Urothelium cell line (cell line): ENCODE data around the gene CREB5.
A peak's percentile ranks its signal among the peaks of the same experiment; 100 is the strongest.

Experiments used
- DNase-seq: peaks from one replicate; pipeline ENCODE4 v3.0.0; 2011; ENCODE audit warnings: low spot score, mixed read lengths
- FAIRE-seq: peaks from 2 replicates; lab custom pipeline; 2011; peaks lifted over from hg19 to GRCh38; lab: Jason Lieb, UNC

CREB5 gene

DNA sequence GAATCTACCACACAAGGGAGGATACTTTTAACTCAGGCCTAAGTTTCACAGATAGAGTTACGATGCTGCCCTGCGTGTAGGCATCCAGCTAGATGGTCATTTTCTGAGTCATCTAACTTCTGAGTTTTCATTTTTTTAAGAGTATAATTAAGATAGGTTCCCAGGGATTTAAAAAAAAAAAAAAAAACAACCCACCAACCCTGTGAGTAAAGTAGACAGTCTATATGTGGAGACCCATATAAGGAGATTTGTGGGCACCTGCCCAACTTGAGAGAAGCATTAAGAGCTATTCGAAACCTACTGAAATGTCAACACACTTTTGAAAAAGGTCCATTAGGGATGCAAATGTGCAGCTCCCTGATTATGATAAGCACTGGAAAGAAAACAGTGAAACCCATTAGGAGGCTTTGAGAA lies 288.5 kb downstream of the CREB5 start:
- no peak for FAIRE-seq
- DNase-seq = no peak

DNA sequence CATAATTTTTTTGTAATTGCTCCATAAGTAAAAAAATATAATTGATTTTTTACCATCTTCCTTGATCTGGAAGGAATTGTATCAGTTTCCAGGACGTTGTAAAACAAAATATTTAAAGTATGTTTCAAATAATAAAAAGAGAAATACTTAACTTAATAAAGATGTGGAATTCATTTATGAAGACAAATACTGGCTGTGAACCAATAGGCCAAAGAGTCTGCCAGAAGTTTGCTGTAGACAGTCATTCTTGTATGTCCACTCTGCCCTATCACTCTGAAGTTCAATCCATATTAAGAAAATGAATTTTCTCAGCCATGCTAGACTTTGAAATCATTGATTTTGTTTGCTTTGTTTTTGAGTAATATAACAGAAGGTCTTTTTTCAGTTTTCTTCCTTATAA lies 289.4 kb downstream of the CREB5 start:
- FAIRE-seq = no peak
- no peak for DNase-seq

DNA sequence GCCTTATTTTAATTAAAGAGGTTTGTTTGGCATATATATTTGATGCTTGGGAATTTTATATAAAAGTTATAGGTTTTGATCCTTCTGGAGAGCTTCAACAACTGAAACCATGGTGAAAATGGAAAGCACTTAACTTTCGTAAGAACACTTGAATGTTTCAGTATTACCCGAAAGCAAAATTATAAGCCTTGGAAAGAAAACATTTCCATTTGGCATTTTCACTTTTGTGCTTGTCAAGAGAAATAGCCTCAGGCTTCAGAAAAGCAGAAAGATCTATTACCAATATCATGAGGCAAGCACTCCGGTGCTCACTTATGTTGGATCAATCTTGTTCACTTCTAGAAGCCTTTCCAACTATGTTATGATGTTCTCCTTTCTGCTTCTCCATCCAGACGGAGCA lies 289.9 kb downstream of the CREB5 start:
- FAIRE-seq (no peak), DNase-seq (no peak)

DNA sequence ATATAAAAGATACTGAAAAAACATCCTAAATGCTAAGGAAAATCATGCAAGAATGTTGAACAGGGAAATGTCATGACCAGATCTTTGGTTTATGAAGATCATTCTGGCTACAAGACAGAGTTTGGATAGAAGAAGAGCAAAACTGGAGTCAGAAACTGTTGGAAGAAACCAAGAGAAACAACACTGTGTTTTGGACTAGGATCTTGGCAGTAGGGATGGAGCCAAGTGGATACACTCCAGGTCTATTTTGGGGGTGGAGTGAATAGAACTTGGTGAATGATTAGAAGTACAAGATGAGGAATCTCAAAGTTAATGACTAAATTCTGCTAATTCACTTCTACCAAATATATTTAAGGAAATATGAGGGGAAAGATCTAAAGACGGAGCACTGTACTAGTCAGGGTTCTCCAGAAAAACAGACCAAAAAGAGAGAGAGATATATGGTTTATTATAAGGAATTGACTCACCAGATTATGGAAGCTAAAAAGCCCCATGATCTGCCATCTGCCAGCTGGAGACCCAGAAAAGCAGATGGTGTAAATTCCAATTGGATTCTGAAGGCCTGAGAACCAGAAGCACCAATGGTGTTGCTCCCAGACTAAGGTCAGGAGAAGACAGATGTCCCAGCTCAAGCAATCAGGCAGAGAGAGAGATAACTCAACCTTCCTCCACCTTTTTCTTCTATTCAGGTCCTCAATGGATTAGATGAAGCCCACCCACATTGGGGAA lies 290.9 kb downstream of the CREB5 start:
- FAIRE-seq = no peak
- DNase-seq = no peak

DNA sequence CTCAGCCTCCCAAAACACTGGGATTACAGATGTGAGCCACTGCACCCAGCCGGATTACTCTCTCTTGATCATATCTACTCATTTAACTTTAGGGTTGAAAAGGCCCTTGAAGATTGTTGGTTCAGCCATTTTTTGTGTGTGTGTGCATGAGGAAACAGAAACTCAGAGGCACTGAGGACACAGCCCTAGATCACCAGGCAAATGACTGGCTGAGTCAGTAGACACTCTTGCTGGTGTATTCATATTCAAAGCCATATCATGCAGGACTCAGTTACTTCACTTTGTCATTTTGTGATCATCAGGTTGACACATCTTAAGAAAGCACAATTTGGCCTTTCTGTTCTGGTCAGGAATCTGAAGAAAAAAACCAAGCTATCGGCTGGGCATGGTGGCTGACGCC lies 292.4 kb downstream of the CREB5 start:
- FAIRE-seq (no peak), DNase-seq (no peak)

DNA sequence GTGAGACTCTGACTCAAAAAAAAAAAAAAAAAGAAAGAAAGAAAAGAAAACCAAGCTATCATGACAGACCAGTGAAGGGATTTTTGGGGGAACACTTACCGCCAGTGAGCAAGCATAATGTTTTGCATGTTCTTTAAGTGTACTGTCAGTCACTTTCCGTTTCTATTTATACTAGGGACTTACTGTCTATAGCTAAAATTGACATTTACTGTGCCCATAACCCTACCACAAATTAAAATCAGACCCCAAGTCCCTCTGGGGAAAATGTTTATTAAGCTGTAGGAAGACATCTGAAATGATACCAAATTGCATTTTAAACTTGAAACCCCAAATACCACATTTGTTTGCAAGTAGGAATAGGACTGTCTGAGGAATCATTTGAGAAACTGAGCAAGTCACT lies 293.0 kb downstream of the CREB5 start:
- DNase-seq (no peak), FAIRE-seq (no peak)

DNA sequence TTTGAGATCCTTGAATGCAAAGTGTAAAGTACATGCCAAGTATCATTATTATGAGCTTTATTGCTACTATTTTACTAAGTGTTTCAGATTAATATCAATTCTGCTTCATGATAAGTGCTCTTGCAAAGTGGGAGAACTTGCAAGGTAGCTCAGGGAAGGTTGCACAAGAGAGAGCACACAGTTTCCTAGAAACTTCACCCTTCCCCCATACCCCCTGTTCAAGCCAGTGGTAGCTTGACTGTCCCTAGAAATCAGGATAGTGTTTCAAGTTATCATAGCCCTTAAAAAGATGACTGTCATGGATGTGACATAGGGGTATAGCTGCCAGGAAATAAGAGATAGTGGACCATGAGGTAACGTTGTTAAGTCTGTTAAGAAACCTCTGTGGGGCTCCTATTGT lies 294.3 kb downstream of the CREB5 start:
- no peak for DNase-seq
- no peak for FAIRE-seq

DNA sequence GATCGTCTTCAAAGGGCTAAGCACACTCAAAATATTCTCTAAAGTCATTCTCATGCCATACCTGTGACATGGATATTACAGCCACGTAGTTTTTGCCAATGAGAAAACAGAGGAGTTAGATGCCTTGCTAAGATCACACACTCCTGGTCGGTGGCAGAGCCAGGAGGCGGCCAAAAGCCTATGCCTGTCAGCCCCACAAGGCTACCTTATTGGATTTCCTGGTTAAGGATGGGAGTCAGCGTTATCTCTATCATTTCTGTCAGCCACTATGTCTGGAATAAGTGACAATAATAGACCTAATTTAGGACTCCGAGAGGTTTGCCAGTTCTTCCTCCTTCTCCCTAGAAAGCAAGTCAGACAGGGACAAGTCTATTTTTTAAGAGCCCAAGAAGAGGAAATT lies 295.0 kb downstream of the CREB5 start:
- no peak for FAIRE-seq

DNA sequence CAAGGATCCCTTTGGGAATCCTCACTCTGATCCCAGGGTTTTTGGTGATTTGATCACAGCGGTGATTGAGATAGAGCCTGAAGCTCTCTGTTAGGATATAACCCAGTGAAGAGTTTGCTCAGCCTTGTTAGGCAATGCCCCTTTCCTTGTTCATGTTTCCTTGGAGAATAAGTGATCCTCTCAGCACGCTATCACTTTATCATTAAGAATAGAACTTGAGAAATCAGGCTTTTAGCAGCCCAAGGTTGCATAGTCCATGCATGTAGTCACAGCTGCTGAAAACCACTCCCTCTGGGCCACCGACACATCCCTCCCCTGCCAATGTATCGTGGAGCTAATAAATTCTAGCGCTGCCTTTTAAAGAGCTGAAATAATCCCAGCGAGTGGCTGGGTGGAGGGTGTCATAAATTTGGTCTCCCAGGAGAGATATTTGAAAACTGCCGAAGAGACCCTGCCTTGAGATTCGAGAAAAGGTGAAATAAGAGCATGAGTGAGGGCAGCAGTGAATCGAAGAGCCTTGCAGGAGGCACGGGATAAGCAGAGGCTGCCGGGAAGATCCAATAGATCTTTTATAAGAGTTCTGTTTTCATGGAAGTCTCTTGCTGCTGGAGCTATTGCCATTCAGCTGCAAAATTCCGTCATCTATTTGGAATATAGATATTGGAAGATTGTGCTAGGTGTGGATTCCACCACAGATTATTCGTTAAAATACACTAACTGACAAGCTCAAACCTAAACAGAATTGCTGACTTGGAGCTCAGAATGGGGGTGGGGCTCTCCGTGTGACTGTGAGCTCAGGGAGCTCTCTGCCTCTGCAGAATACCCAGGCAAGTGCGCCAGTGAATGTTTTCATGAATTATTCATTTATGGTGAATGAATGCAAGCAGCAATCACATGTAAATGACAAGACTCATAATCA lies 296.0 kb downstream of the CREB5 start:
- DNase-seq (no peak), FAIRE-seq (peak; percentile 63)

More for the DNA sequence above, 295.0 kb downstream of the CREB5 start:
- DNase-seq = no peak

DNA sequence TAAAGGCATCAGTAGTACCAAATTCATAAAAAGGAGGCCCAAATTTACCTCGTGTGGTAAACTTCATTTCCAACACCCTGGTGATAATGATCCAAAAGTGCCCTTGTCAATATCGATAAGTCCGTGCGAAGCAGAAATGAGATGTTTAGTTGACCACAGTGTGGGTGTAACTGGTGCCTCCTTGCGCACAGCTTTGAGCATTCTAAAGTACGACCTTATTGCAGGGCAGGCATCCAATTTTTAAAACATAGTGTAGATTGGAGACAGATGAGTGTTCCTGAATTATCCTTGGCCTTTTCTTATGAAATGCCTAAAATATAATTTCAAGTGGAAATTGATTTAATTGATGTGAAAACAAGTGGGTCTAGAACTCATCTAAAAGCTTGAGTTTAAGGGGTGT lies 297.4 kb downstream of the CREB5 start:
- FAIRE-seq = no peak
- DNase-seq = no peak

DNA sequence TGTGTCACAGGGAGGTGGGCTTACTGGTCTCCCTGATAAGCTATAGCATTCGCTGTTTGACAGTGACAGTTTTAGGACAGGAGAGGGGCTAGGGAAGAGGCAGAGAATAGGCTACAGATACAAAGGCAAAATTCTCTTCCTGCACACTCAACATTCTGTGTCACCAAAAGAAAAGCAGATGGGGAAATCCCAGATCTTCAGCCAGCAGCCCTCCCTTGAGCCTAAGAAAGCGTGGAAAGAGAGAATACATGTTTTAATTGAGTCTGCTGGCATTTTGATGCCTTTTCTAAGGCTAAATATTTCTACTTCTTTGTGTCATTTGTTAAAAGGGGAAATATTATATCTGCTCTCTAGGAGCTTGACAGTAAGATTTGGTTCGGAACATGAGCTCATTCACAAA lies 298.8 kb downstream of the CREB5 start:
- DNase-seq = no peak
- no peak for FAIRE-seq

DNA sequence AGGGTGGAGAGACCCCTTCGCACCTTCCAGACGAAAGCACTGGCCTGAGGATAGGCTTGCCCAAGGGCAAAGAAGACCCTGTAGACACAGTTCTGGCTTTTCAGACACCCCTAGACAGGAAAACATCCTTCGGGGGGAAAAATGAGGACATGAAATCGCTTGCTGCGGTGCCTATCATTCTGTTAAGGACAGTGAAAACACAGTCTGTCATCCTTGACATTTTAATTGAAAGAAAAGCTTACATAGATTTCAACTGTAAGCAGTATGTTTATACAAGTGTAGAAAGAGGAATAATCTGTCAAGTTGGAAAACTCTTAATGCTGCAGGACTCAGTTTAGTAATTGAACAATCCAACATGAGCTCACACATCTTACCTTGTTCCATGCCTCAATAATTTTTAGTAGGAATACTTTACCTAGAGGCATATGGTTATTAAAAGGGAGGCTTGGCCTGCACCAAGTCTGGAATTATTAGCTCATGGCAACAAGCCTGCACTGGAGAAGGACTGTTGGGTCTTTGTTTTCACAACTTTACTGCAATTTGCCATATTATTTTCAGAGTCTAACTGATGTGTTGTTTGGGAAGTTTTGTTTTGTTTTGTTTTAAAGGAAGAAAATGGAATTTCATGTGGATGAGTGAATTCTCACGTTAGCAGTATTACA lies 302.3 kb downstream of the CREB5 start:
- FAIRE-seq (no peak), DNase-seq (no peak)

DNA sequence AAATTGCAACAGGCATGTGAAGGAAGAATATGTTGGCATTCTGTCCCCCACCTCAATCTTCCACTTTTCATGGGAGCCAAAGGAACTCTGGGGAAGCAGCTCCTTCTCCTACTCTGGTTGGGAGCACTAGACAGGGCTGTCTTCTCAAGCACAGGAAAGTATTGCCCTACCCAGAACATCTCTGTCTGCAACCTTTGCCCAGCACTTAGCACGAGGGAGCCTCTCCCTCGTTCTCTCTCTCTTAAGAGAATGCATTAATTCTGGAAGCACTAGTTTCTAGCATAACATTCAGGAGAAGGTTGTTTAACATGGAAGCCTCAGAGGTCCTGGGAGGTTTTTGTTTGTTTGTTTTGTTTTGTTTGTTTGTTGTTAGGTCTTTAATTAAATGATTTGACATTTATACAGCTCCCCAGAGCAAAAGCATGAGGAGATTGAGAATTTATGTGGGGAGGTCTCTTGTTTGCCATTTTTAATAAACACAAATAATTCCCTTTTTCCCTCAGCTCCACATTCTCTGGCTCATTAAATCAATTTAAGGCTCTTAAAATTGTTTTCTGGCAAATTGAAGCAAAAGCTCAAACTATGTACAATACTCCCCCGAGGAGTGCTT lies 305.2 kb downstream of the CREB5 start:
- FAIRE-seq (no peak), DNase-seq (no peak)

DNA sequence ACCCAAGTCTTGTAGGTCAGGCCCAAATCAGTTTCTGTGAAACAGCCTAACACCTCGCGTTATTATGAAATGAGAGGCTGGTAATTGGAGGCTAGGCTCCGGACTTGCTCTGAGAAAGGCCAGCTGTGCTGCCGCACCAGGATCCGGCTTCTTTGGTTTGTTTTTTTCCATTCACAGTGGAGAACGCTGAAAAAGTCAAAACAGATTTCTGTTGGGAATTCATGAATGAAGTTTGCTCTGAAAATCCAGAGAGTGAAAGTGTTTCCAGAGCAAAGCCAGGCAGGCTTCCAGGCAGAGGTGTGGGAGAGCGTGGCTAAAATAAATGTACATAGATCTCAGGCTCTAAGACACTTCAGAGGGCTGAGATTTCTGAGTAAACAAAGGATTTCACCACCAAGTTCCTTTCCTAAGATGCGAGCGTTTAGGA lies 305.8 kb downstream of the CREB5 start:
- FAIRE-seq (no peak), DNase-seq (no peak)

DNA sequence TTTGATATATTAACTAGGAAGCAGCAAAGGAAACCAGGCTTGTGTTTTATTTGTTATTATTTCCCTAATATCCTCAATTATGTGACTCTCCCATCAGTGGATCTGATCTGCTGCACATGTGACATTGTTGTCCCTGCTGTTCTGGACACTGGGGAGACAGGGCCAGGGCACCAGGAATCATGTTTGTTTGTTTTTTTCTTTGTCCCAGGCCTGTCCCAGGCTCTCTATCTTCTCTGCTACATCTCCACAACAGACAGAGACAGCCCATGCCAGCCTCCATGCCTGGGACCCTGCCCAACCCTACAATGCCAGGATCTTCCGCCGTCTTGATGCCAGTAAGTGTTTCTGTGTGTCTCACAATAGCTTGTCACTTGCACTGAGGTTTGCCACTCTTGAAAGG lies 306.2 kb downstream of the CREB5 start:
- DNase-seq = no peak
- no peak for FAIRE-seq

DNA sequence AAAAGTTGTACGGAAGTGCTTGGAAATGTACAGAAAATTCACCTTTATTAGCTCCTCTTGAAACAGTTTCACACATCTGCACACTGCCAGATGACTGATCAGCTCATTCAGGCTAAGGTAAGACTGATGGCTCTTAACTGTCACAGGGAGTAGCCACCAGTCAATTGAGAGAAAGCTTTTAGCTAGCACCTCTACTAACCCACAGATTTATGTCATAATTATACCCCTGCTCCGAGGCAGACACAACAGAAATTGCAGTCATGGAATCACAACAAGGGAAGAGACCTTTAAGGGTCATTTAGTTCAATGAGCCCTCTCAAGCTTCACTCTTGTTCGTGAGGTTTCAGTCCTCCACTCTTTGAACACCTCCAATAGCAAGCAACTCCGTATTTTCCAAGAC lies 310.4 kb downstream of the CREB5 start:
- FAIRE-seq (no peak), DNase-seq (no peak)

DNA sequence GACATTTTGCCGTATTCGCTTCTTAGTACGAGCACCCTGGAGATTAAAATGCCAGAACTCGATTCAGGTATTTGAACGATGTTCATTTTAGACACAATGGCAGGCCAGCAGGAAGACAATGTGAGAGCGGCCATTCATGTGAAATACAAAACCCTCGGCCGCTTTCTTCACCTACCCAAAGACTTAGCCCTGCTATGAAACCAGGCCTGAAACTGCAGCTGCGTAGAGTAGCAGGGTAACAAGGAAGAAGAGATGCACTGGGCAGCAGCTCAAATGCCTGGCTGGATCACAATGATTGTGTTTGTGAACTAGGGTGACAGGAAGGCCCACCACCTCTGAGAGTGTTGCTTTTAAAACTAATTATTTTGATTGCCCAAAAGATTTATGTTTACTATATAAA lies 311.0 kb downstream of the CREB5 start:
- DNase-seq = no peak
- FAIRE-seq = no peak

DNA sequence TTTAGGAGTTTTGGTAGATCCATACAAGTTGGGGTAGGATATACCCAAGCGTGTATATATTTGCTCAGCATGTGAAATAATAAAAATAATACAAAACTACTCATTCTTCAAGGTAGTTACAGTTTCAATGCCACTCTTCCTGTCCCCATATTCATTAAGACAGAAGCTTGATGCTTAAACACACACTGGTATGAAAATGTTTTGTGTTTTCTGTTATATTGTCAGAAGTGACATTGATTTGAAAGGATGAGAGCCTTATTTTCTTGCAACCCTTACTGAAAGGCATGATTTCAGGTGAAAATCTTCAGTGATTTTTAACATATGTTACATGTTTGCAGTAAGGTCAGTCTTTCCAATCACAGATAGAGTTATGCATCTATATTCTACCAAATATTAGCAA lies 312.2 kb downstream of the CREB5 start:
- DNase-seq = no peak
- no peak for FAIRE-seq

DNA sequence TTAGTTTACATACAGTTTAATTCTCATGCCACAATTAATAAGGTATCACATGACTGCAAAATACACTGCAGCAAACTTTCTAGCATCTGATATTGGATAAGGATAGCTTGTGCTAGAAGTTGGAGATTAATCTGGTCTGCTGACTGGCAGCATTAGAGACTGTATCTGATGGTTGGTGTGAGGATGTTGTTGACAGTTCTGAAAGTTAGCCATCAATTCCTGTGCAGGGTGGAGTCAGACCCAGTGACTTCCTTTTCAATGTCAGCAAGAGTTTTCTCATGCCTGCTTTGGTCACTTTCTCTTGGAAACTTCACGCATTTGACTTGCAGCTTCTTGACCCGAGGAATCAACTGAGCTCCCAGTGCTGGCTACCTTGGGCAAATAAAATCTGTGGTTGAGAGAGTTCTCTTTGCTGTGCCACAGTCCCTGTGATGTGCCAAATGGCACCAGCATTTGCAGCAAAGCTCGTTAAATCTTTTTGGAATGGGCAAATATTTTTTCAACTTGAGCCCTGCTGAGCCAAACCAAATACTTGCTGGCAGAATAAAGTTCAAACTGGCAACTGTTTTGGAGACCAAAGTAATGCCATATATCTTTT lies 312.8 kb downstream of the CREB5 start:
- FAIRE-seq (no peak), DNase-seq (no peak)

DNA sequence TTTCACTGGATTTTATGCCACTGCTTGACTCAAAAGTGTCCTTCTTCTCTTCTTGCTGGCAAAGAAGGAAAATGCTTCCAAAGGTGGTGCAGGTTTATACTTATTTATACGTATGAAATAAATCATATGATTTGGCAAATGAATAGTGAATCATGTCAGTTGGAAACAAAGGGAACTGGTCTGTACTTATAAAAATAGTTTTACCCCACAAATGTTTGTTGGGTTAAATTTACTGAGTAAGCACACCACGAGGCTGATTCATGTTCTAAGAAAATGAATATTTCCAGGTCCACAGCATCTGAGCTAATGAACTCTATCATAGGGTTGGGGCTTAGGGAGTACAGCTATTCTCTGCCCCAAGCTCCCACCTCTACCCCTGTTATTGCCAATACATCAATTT lies 313.6 kb downstream of the CREB5 start:
- FAIRE-seq (no peak), DNase-seq (no peak)

DNA sequence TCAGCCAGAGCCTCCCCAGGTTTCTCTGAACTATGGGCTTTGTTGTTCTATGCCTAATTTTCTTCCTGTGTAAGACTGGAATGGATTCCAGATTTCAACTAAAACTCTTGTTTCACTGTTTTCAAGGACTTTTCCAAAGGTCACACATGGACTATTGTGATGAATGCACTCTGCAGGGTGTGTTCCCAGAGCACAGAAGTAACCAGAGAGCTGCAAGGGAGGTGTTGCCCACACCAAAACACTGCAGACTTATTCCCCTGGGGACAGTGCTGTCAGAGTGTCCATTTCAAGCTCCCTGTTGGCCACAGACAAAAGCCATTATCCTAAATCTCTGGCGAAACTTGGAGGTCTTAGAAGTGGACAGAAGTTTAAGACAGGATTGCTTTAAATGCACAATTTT lies 314.2 kb downstream of the CREB5 start:
- no peak for DNase-seq
- no peak for FAIRE-seq
